IMR-90 (cell line): ENCODE results near the gene DZIP1. TPM values are rescaled to one million over a fixed set of nuclear protein-coding genes. Genes with fewer than 3 reads are reported as not detected.

Source experiments
- ATAC-seq: fragments of 200-7000 bp; cut with Tn5 transposase; 2 replicates; pipeline ENCODE4 v1.9.1; 2020; ENCODE audit warnings: low read depth, mild to moderate bottlenecking, moderate library complexity
- BruUV-seq: library from RNA; stranded (reverse); fragments of 400-500 nt; replicated peaks from 2 replicates; lab custom pipeline; 2021; lab: Mats Ljungman, UMichigan
- CTCF ChIA-PET: fragments of 300-600 bp; formaldehyde crosslinking; extraction: SDS; loops from one replicate; lab custom pipeline; 2021; ENCODE audit warnings: antibody characterized with exemption; lab: Yijun Ruan, JAX
- POLR2A ChIA-PET: fragments of 300-600 bp; sonication (Branson Sonifier 250); formaldehyde crosslinking; loops from one replicate; lab custom pipeline; 2022; ENCODE audit warnings: antibody characterized with exemption; ENCODE audit not compliant: unreplicated experiment; lab: Charles Lee
- DNase-seq: peaks from one replicate; pipeline ENCODE4 v3.0.0; 2013
- H2AFZ ChIP-seq: replicated peaks from 2 replicates; pipeline ENCODE3; 2013; ENCODE audit warnings: low read length, mild to moderate bottlenecking; ENCODE audit not compliant: poor library complexity
- H2AK5ac ChIP-seq: 2 replicates; pipeline ENCODE4 v1.6.1; 2013; ENCODE audit warnings: low read depth, low read length, inconsistent platforms
- H2AK9ac ChIP-seq: replicated peaks from 2 replicates; pipeline ENCODE3; 2013; ENCODE audit warnings: mild to moderate bottlenecking, low read depth, low read length, moderate library complexity; ENCODE audit not compliant: poor library complexity
- H2BK120ac ChIP-seq: 2 replicates; pipeline ENCODE4 v1.6.1; 2013; ENCODE audit warnings: low read depth, low read length, inconsistent platforms
- H2BK15ac ChIP-seq: 3 replicates; pipeline ENCODE4 v1.6.1; 2013; ENCODE audit warnings: low read depth, low read length, inconsistent platforms
- H2BK20ac ChIP-seq: 2 replicates; pipeline ENCODE4 v1.6.1; 2013; ENCODE audit warnings: low read depth, mild to moderate bottlenecking, inconsistent platforms, low read length, moderate library complexity
- H2BK5ac ChIP-seq: 2 replicates; pipeline ENCODE4 v1.6.1; 2013; ENCODE audit warnings: mild to moderate bottlenecking, low read depth, low read length, inconsistent platforms; ENCODE audit not compliant: poor library complexity, severe bottlenecking
- H3K14ac ChIP-seq: replicated peaks from 2 replicates; pipeline ENCODE4 v1.6.1; 2013; ENCODE audit warnings: low read depth, low read length, inconsistent platforms
- H3K18ac ChIP-seq: 2 replicates; pipeline ENCODE4 v1.6.1; 2013; ENCODE audit warnings: low read depth, low read length, control low read depth
- H3K23ac ChIP-seq: 2 replicates; pipeline ENCODE4 v1.6.1; 2013; ENCODE audit warnings: low read depth, low read length, inconsistent platforms
- H3K27ac ChIP-seq: 2 replicates; pipeline ENCODE4 v1.5.1; 2013; ENCODE audit warnings: mild to moderate bottlenecking, control low read depth, low read length; ENCODE audit not compliant: insufficient read depth
- H3K27me3 ChIP-seq: 2 replicates; pipeline ENCODE4 v1.6.1; 2013; ENCODE audit warnings: low read length; ENCODE audit not compliant: control insufficient read depth, insufficient read depth
- H3K36me3 ChIP-seq: 2 replicates; pipeline ENCODE4 v1.6.1; 2013; ENCODE audit warnings: low read length, mixed read lengths; ENCODE audit not compliant: control insufficient read depth, insufficient read depth
- H3K4ac ChIP-seq: 2 replicates; pipeline ENCODE4 v1.6.1; 2013; ENCODE audit warnings: low read depth, low read length, inconsistent platforms
- H3K4me1 ChIP-seq: 2 replicates; pipeline ENCODE4 v1.6.1; 2013; ENCODE audit warnings: low read length, mixed read lengths; ENCODE audit not compliant: control insufficient read depth, insufficient read depth
- H3K4me2 ChIP-seq: 2 replicates; pipeline ENCODE4 v1.6.1; 2013; ENCODE audit warnings: low read depth, mild to moderate bottlenecking, control low read depth, low read length, moderate library complexity
- H3K4me3 ChIP-seq: 2 replicates; pipeline ENCODE4 v1.5.1; 2013; ENCODE audit warnings: low read depth, mild to moderate bottlenecking, control low read depth, low read length, moderate library complexity; ENCODE audit not compliant: insufficient read depth
- H3K56ac ChIP-seq: 2 replicates; pipeline ENCODE4 v1.6.1; 2013; ENCODE audit warnings: low read length, inconsistent platforms; ENCODE audit not compliant: insufficient read depth; ENCODE audit errors: extremely low read depth
- H3K79me1 ChIP-seq, 2 experiments: 2 replicates each; pipeline ENCODE4 v1.6.1; 2013; ENCODE audit warnings: low read length in 2 of 2, inconsistent platforms in 1 of 2, low read depth in 1 of 2
- H3K9ac ChIP-seq: 2 replicates; pipeline ENCODE4 v1.6.1; 2013; ENCODE audit warnings: low read depth, low read length, control low read depth
- H3K9me1 ChIP-seq: 2 replicates; pipeline ENCODE4 v1.6.1; 2013; ENCODE audit warnings: low read length, inconsistent platforms; ENCODE audit not compliant: insufficient read depth
- H3K9me3 ChIP-seq: 2 replicates; pipeline ENCODE4 v1.6.1; 2013; ENCODE audit warnings: low read length; ENCODE audit not compliant: control insufficient read depth, insufficient read depth
- H4K20me1 ChIP-seq: 2 replicates; pipeline ENCODE4 v1.6.1; 2013; ENCODE audit warnings: low read length, inconsistent platforms; ENCODE audit not compliant: insufficient read depth
- H4K5ac ChIP-seq: 2 replicates; pipeline ENCODE4 v1.6.1; 2013; ENCODE audit warnings: mild to moderate bottlenecking, low read depth, low read length, control low read depth
- H4K8ac ChIP-seq, 2 experiments: 2 replicates each; pipeline ENCODE4 v1.6.1; 2013; ENCODE audit warnings: low read depth in 2 of 2, low read length in 2 of 2, control low read depth in 1 of 2, inconsistent platforms in 1 of 2
- H4K91ac ChIP-seq: 2 replicates; pipeline ENCODE4 v1.6.1; 2013; ENCODE audit warnings: low read depth, low read length, inconsistent platforms; ENCODE audit not compliant: insufficient read depth
- BHLHE40 ChIP-seq: fragments of 150-350 bp; IDR thresholded peaks from 2 replicates; pipeline ENCODE4 v1.6.1; 2016; ENCODE audit warnings: mild to moderate bottlenecking, low read depth, low read length
- CEBPB ChIP-seq: IDR thresholded peaks from 2 replicates; pipeline ENCODE4 v1.6.1; 2012; ENCODE audit warnings: low read depth, low read length, improper control_type of control experiment
- CHD1 ChIP-seq: IDR thresholded peaks from 2 replicates; pipeline ENCODE4 v1.6.1; 2012; ENCODE audit warnings: low read depth, low read length, improper control_type of control experiment
- FOS ChIP-seq: fragments of 150-350 bp; IDR thresholded peaks from 2 replicates; pipeline ENCODE4 v1.6.1; 2016; ENCODE audit warnings: low read depth, low read length
- MAFK ChIP-seq: IDR thresholded peaks from 2 replicates; pipeline ENCODE4 v1.6.1; 2012; ENCODE audit warnings: low read depth, low read length, improper control_type of control experiment
- MAZ ChIP-seq: IDR thresholded peaks from 2 replicates; pipeline ENCODE4 v1.6.1; 2012; ENCODE audit warnings: low read depth, mild to moderate bottlenecking, low read length, improper control_type of control experiment, moderate library complexity, borderline replicate concordance
- MXI1 ChIP-seq: IDR thresholded peaks from 2 replicates; pipeline ENCODE4 v1.6.1; 2012; ENCODE audit warnings: low read depth, mild to moderate bottlenecking, low read length, moderate library complexity, borderline replicate concordance
- NFE2L2 ChIP-seq: fragments of 150-350 bp; IDR thresholded peaks from 2 replicates; pipeline ENCODE4 v1.6.1; 2016; ENCODE audit warnings: low read depth, mild to moderate bottlenecking, low read length
- POLR2A ChIP-seq: IDR thresholded peaks from 2 replicates; pipeline ENCODE4 v1.6.1; 2012; ENCODE audit warnings: mild to moderate bottlenecking, low read depth, low read length
- RAD21 ChIP-seq: IDR thresholded peaks from 2 replicates; pipeline ENCODE4 v1.6.1; 2012; ENCODE audit warnings: low read length, improper control_type of control experiment
- RCOR1 ChIP-seq: IDR thresholded peaks from 2 replicates; pipeline ENCODE4 v1.6.1; 2012; ENCODE audit warnings: mild to moderate bottlenecking, low read length, improper control_type of control experiment; ENCODE audit not compliant: insufficient replicate concordance
- RFX5 ChIP-seq: IDR thresholded peaks from 2 replicates; pipeline ENCODE4 v1.8.0; 2012; ENCODE audit warnings: low read depth, mild to moderate bottlenecking, low read length, moderate library complexity
- SMC3 ChIP-seq: fragments of 150-350 bp; IDR thresholded peaks from 2 replicates; pipeline ENCODE4 v1.6.1; 2016; ENCODE audit warnings: low read depth, mild to moderate bottlenecking, antibody characterized with exemption, low read length, moderate library complexity
- WGBS, 2 experiments: methylation state at CpG; one replicate each; pipeline versions ENCODE4 v1.1.5 to v1.1.7; 2013; ENCODE audit warnings: missing lambda C conversion rate in 2 of 2; ENCODE audit not compliant: insufficient read length in 1 of 2; ENCODE audit errors: extremely low coverage in 2 of 2; 5-methylcytosine and 5-hydroxymethylcytosine counted together
- dilution Hi-C: fragments of 300-500 bp; cut with HindIII; formaldehyde crosslinking; loops from one replicate; pipeline ENCODE4 v1.14.3; 2018; ENCODE audit warnings: low sequenced_read_pairs; ENCODE audit not compliant: unreplicated experiment
- in situ Hi-C: fragments of 300-500 bp; cut with MboI; formaldehyde crosslinking; loops from 3 replicates; pipeline ENCODE4 v1.14.3; 2019; ENCODE audit warnings: low sequenced_read_pairs, inconsistent platforms, mixed read lengths
- intact Hi-C: fragments of 100-400 bp; cut with micrococcal nuclease; formaldehyde crosslinking; loops from 2 replicates; pipeline ENCODE4 v1.10.0; 2022
- polyA plus RNA-seq, 3 experiments: library from polyadenylated mRNA; depleted of rRNA; stranded (reverse); fragments of >200 nt; gene quantifications; 2 replicates each; pipeline ENCODE4 v1.2.3, GENCODE V29; 2012; ENCODE audit warnings: low replicate concordance in 1 of 3
- total RNA-seq: library from RNA; depleted of rRNA; stranded (reverse); fragments of >200 nt; gene quantifications from 2 replicates; pipeline ENCODE4 v1.2.3, GENCODE V29; 2012
- TF ChIP-seq, protein P1 (sequence below): fragments of 150-350 bp; IDR thresholded peaks from 2 replicates; pipeline ENCODE4 v1.6.1; 2016; ENCODE audit warnings: low read depth, mild to moderate bottlenecking, low read length, moderate library complexity, borderline replicate concordance
- TF ChIP-seq, protein P2 (sequence below): fragments of 150-350 bp; IDR thresholded peaks from 2 replicates; pipeline ENCODE4 v1.6.1; 2017; ENCODE audit warnings: mild to moderate bottlenecking, antibody characterized with exemption, low read length, low read depth
- TF ChIP-seq, protein P3 (sequence below): conservative IDR thresholded peaks from 2 replicates; pipeline ENCODE4 v1.5.1; 2012; ENCODE audit warnings: mild to moderate bottlenecking, low read depth, low read length, improper control_type of control experiment

DZIP1 gene
- total and polyA plus RNA-seq, 2 of the 4 experiments (the other 2 are of a cell fraction) = 12.2 to 15.9 TPM

DNA sequence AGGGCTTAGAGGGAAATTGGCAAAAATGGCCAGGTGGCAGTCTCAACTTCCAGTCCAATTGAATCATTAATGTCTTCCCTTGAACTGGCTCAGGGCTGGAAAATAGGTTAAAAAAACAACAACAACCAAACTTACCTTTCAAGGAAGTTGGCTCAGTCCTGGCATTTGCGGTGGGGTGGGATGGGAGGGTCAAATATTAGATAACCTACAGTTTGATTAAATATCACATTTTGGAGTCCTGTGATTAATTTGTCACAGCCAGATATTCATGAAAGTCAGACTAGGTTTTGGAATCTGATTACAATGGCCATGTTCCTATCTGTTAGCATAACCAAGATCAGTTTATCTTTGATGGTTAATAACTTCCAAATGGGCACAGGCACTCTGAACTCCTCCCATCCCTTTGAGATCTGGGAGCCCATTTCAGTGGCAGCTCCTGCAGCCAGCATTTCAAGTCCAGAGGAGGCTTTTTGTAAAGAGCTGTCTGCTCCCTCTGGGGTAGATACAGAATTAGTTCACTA is 7.8 kb upstream of the DZIP1 start:
- ATAC-seq (no peak), DNase-seq (no peak)
- Histone ChIP-seq H2AK9ac (no peak overlapping the region), H2BK5ac (no peak overlapping the region), H3K4ac (no peak overlapping the region), H2AFZ (no peak overlapping the region), H2BK20ac (no peak overlapping the region), H3K23ac (no peak overlapping the region), H2BK120ac (no peak overlapping the region), H4K5ac (no peak overlapping the region), H3K79me1 (no peaks in the 10 kb centered on the region), H3K9ac (no peak overlapping the region), H2BK15ac (no peak overlapping the region), H4K91ac (no peak overlapping the region), H4K8ac (no peak overlapping the region), H3K4me1 (no peaks in the 10 kb centered on the region), H3K36me3 (no peaks in the 10 kb centered on the region), H2AK5ac (no peak overlapping the region), H3K56ac (no peak overlapping the region), H3K27ac (no peak overlapping the region), H3K4me3 (no peak overlapping the region), H3K18ac (no peak overlapping the region), H3K27me3 (peaks cover 13% of the 10 kb centered on the region), H4K20me1 (no peaks in the 10 kb centered on the region), H3K4me2 (no peak overlapping the region), H3K14ac (no peak overlapping the region), H3K9me3 (no peaks in the 10 kb centered on the region), H3K9me1 (no peaks in the 10 kb centered on the region)
- intact Hi-C loops = no loop called here
- dilution Hi-C loops = no loop called here
- no peak for TF ChIP-seq RAD21
- no peak for TF ChIP-seq RFX5
- TF ChIP-seq, protein P1, sequence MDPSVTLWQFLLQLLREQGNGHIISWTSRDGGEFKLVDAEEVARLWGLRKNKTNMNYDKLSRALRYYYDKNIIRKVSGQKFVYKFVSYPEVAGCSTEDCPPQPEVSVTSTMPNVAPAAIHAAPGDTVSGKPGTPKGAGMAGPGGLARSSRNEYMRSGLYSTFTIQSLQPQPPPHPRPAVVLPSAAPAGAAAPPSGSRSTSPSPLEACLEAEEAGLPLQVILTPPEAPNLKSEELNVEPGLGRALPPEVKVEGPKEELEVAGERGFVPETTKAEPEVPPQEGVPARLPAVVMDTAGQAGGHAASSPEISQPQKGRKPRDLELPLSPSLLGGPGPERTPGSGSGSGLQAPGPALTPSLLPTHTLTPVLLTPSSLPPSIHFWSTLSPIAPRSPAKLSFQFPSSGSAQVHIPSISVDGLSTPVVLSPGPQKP = no peak
- no peak for TF ChIP-seq CEBPB
- TF ChIP-seq NFE2L2 = no peak
- no peak for TF ChIP-seq MXI1
- no peak for TF ChIP-seq SMC3
- no peak for TF ChIP-seq POLR2A
- TF ChIP-seq MAFK = no peak
- no peak for TF ChIP-seq MAZ
- no peak for TF ChIP-seq RCOR1
- no peak for TF ChIP-seq CHD1
- no peak for TF ChIP-seq BHLHE40
- no peak for TF ChIP-seq FOS
- TF ChIP-seq, protein P2, sequence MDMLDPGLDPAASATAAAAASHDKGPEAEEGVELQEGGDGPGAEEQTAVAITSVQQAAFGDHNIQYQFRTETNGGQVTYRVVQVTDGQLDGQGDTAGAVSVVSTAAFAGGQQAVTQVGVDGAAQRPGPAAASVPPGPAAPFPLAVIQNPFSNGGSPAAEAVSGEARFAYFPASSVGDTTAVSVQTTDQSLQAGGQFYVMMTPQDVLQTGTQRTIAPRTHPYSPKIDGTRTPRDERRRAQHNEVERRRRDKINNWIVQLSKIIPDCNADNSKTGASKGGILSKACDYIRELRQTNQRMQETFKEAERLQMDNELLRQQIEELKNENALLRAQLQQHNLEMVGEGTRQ = no peak
- TF ChIP-seq, protein P3, sequence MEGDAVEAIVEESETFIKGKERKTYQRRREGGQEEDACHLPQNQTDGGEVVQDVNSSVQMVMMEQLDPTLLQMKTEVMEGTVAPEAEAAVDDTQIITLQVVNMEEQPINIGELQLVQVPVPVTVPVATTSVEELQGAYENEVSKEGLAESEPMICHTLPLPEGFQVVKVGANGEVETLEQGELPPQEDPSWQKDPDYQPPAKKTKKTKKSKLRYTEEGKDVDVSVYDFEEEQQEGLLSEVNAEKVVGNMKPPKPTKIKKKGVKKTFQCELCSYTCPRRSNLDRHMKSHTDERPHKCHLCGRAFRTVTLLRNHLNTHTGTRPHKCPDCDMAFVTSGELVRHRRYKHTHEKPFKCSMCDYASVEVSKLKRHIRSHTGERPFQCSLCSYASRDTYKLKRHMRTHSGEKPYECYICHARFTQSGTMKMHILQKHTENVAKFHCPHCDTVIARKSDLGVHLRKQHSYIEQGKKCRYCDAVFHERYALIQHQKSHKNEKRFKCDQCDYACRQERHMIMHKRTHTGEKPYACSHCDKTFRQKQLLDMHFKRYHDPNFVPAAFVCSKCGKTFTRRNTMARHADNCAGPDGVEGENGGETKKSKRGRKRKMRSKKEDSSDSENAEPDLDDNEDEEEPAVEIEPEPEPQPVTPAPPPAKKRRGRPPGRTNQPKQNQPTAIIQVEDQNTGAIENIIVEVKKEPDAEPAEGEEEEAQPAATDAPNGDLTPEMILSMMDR = no peak
- BruUV-seq = no TSS peak
- ChIA-PET POLR2A (no interaction called here), CTCF (no interaction called here)
- in situ Hi-C loops = no loop called here
- WGBS, 2 experiments = no CpG with 5 or more reads among the region's 1 CpG
